ENCODE measurements around the gene SYNPO2.

The SYNPO2 gene

GRCh38 chr4:118905566-118905965, 16.9 kb downstream of the SYNPO2 start:
- Mint-ChIP-seq H3K36me3 (ENCODE audit: low read depth) (no peaks in the 10 kb centered on the region), H3K27ac (no peak overlapping the region), H3K27me3 (peaks cover 22% of the 10 kb centered on the region), H3K4me3 (no peak overlapping the region), H3K9me3 (no peaks in the 10 kb centered on the region), H3K4me1 (ENCODE audit: low read depth) (no peaks in the 10 kb centered on the region)

GRCh38 chr4:118909173-118909956, 20.7 kb downstream of the SYNPO2 start:
- no peaks in the 10 kb centered on the region for H3K4me1 Mint-ChIP-seq (ENCODE audit: low read depth)
- no peak overlapping the region for H3K4me3 Mint-ChIP-seq
- H3K27me3 Mint-ChIP-seq: peaks cover 26% of the 10 kb centered on the region
- no peaks in the 10 kb centered on the region for H3K36me3 Mint-ChIP-seq (ENCODE audit: low read depth)
- no peaks in the 10 kb centered on the region for H3K9me3 Mint-ChIP-seq
- no peak overlapping the region for H3K27ac Mint-ChIP-seq

GRCh38 chr4:118910221-118910620, 21.6 kb downstream of the SYNPO2 start:
- Mint-ChIP-seq H3K4me1 (ENCODE audit: low read depth) (no peaks in the 10 kb centered on the region), H3K4me3 (no peak overlapping the region)

GRCh38 chr4:118911238-118911703, 22.6 kb downstream of the SYNPO2 start:
- Mint-ChIP-seq H3K36me3 (ENCODE audit: low read depth) (no peaks in the 10 kb centered on the region), H3K4me1 (ENCODE audit: low read depth) (no peaks in the 10 kb centered on the region), H3K4me3 (no peak overlapping the region), H3K27ac (no peak overlapping the region), H3K27me3 (peaks cover 19% of the 10 kb centered on the region), H3K9me3 (no peaks in the 10 kb centered on the region)

More at GRCh38 chr4:118910221-118910620, 21.6 kb downstream of the SYNPO2 start:
- H3K36me3 Mint-ChIP-seq (ENCODE audit: low read depth): no peaks in the 10 kb centered on the region
- H3K9me3 Mint-ChIP-seq: no peaks in the 10 kb centered on the region
- peaks cover 25% of the 10 kb centered on the region for H3K27me3 Mint-ChIP-seq
- H3K27ac Mint-ChIP-seq: no peak overlapping the region

GRCh38 chr4:118915468-118915867, 26.8 kb downstream of the SYNPO2 start:
- Mint-ChIP-seq H3K27me3 (peaks cover 28% of the 10 kb centered on the region), H3K36me3 (ENCODE audit: low read depth) (no peaks in the 10 kb centered on the region), H3K4me3 (no peak overlapping the region), H3K9me3 (no peaks in the 10 kb centered on the region), H3K27ac (no peak overlapping the region), H3K4me1 (ENCODE audit: low read depth) (no peaks in the 10 kb centered on the region)

- Mint-ChIP-seq H3K9me3 (no peaks in the 10 kb centered on the region), H3K36me3 (ENCODE audit: low read depth) (no peaks in the 10 kb centered on the region), H3K27me3 (peaks cover 25% of the 10 kb centered on the region), H3K4me3 (no peak overlapping the region), H3K27ac (no peak overlapping the region), H3K4me1 (ENCODE audit: low read depth) (no peaks in the 10 kb centered on the region)
Observed at GRCh38 chr4:118916691-118917289, 28.1 kb downstream of the SYNPO2 start.

GRCh38 chr4:118917582-118917981, 28.9 kb downstream of the SYNPO2 start:
- no peaks in the 10 kb centered on the region for H3K36me3 Mint-ChIP-seq (ENCODE audit: low read depth)

GRCh38 chr4:118918388-118918787, 29.7 kb downstream of the SYNPO2 start:
- Mint-ChIP-seq H3K27me3 (peaks cover 27% of the 10 kb centered on the region), H3K4me3 (no peak overlapping the region), H3K4me1 (ENCODE audit: low read depth) (no peaks in the 10 kb centered on the region), H3K27ac (no peak overlapping the region), H3K36me3 (ENCODE audit: low read depth) (no peaks in the 10 kb centered on the region), H3K9me3 (no peaks in the 10 kb centered on the region)

More at GRCh38 chr4:118917582-118917981, 28.9 kb downstream of the SYNPO2 start:
- Mint-ChIP-seq H3K27me3 (peaks cover 27% of the 10 kb centered on the region), H3K4me3 (no peak overlapping the region), H3K4me1 (ENCODE audit: low read depth) (no peaks in the 10 kb centered on the region), H3K9me3 (no peaks in the 10 kb centered on the region), H3K27ac (no peak overlapping the region)

GRCh38 chr4:118920247-118920646, 31.6 kb downstream of the SYNPO2 start:
- H3K4me3 Mint-ChIP-seq: no peak overlapping the region
- no peaks in the 10 kb centered on the region for H3K4me1 Mint-ChIP-seq (ENCODE audit: low read depth)
- H3K36me3 Mint-ChIP-seq (ENCODE audit: low read depth): no peaks in the 10 kb centered on the region
- no peaks in the 10 kb centered on the region for H3K9me3 Mint-ChIP-seq
- no peak overlapping the region for H3K27ac Mint-ChIP-seq
- peaks cover 17% of the 10 kb centered on the region for H3K27me3 Mint-ChIP-seq

- Mint-ChIP-seq H3K4me3 (no peak overlapping the region), H3K36me3 (ENCODE audit: low read depth) (no peaks in the 10 kb centered on the region), H3K4me1 (ENCODE audit: low read depth) (no peaks in the 10 kb centered on the region), H3K27me3 (peaks cover 17% of the 10 kb centered on the region), H3K27ac (no peak overlapping the region), H3K9me3 (no peaks in the 10 kb centered on the region)
Observed at GRCh38 chr4:118921786-118922185, 33.1 kb downstream of the SYNPO2 start.

GRCh38 chr4:118923891-118924290, 35.2 kb downstream of the SYNPO2 start:
- Mint-ChIP-seq H3K9me3 (no peaks in the 10 kb centered on the region), H3K27ac (no peak overlapping the region), H3K36me3 (ENCODE audit: low read depth) (no peaks in the 10 kb centered on the region), H3K4me1 (ENCODE audit: low read depth) (no peaks in the 10 kb centered on the region), H3K27me3 (peaks cover 17% of the 10 kb centered on the region), H3K4me3 (no peak overlapping the region)

GRCh38 chr4:118927974-118928373, 39.3 kb downstream of the SYNPO2 start:
- Mint-ChIP-seq H3K9me3 (no peaks in the 10 kb centered on the region), H3K36me3 (ENCODE audit: low read depth) (no peaks in the 10 kb centered on the region), H3K4me1 (ENCODE audit: low read depth) (no peaks in the 10 kb centered on the region), H3K4me3 (no peak overlapping the region), H3K27ac (no peak overlapping the region), H3K27me3 (peaks cover 5% of the 10 kb centered on the region)

- Mint-ChIP-seq H3K4me3 (no peak overlapping the region), H3K4me1 (ENCODE audit: low read depth) (no peaks in the 10 kb centered on the region), H3K27ac (no peak overlapping the region), H3K27me3 (peaks cover 8% of the 10 kb centered on the region), H3K36me3 (ENCODE audit: low read depth) (no peaks in the 10 kb centered on the region), H3K9me3 (no peaks in the 10 kb centered on the region)
Observed at GRCh38 chr4:118930255-118930654, 41.6 kb downstream of the SYNPO2 start.

- H3K4me3 Mint-ChIP-seq: no peak overlapping the region
- H3K27ac Mint-ChIP-seq: no peak overlapping the region
- no peaks in the 10 kb centered on the region for H3K36me3 Mint-ChIP-seq (ENCODE audit: low read depth)
- no peaks in the 10 kb centered on the region for H3K4me1 Mint-ChIP-seq (ENCODE audit: low read depth)
- no peaks in the 10 kb centered on the region for H3K9me3 Mint-ChIP-seq
- H3K27me3 Mint-ChIP-seq: peaks cover 8% of the 10 kb centered on the region
Observed at GRCh38 chr4:118931786-118932185, 43.1 kb downstream of the SYNPO2 start.

GRCh38 chr4:118935819-118936218, 47.2 kb downstream of the SYNPO2 start:
- H3K27ac Mint-ChIP-seq: no peak overlapping the region
- H3K27me3 Mint-ChIP-seq: peaks cover 13% of the 10 kb centered on the region
- no peaks in the 10 kb centered on the region for H3K4me1 Mint-ChIP-seq (ENCODE audit: low read depth)
- H3K4me3 Mint-ChIP-seq: no peak overlapping the region
- H3K36me3 Mint-ChIP-seq (ENCODE audit: low read depth): no peaks in the 10 kb centered on the region
- H3K9me3 Mint-ChIP-seq: no peaks in the 10 kb centered on the region

All from stimulated activated naive CD8-positive, alpha-beta T cell treated with anti-CD3 and anti-CD28 coated beads, Interleukin-15, Interleukin-2, amounts not matched to agents 100 ng/mL and 50 ng/mL, for 24 hours (primary cell).